ENCODE data around the gene CNTN3.
A peak's percentile ranks its signal among the peaks of the same experiment; 100 is the strongest.

Gene CNTN3

DNA sequence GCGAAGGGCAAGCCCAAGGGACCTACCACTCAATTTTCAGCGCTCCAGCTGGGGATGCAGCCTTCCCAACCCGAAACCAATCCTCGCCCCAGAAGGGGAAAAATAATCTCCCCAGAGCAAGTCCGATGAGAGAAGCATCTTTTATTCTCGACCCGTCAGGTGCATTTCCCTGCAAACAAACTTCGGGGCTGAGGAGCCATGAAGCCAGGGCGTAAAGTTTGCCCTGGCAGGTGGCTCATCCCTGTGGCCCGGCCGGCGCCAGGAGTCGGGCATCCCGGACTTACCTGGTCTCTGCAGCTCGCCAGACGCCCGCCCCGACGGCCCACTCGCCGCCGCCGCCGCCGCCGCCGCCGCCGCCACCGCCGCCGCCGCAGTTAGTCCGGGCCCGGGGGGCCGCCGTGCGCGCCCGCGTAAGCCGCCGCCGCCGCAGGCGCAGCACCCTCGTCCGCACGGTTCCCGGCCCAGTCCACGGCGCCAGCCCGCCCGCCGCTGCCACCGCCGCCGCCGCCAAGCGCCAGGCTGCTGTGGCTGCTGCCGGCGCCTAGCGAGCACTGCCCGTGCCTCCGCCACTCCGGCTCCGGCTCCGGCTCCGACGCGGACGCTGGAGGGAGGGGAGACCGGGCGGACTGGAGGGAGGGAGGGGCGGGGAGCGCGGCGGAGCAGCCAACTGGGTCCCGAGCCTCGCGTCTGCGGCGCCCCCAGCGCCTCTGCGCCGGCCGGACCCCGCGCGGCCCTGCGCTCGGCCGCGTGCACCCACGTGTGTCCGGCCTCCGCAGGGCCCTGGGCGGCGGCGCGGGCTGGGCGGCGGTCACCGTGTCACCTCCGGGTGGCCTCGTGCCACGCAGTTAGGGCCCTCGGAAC, at the start of gene CNTN3:
TSS of gene CNTN3 (minus strand) at position 553 of the 861 bp plus-strand sequence. CDS start 93,547 bp downstream, outside the sequence.
- no peak for DNase-seq (ENCODE audit: low read depth)

DNA sequence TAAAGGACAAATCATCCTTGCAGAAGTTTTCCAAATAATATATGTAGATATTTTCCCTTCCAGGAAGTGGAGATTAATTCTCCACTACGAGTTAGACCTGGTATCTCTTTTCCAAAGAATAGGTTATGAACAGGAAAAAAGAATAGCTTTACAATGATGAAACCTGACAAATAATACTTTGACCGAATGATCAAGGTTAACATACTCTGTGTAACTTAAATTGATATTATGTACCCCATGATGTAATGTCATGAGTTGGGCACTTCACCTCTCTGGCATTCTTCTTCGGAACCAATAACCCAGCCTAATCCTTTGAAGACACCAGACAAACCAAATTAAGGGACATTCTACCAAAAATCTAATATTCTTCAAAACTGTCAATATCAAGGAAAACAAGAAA, 48.7 kb upstream of the CNTN3 start:
- no peak for DNase-seq (ENCODE audit: low read depth)

DNA sequence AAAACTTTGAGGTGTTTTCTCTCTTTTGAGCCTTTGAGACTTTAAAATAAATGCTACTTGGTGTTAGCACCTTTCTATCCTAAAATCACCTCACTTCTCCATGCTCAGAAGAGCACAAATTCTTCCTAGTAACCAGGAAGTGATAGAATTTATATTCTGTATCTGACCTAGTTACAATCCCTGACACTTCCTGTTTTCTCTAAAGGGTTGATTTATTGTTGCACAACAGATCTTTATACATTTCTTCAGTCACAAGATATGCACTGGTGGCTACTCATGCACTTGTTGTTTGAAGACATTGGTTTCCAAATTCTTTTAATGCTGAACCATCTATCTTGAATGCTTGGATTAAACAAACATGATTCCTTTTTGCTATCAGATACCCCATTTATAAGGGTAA, 47.2 kb upstream of the CNTN3 start:
- DNase-seq (ENCODE audit: low read depth), result no peak

DNA sequence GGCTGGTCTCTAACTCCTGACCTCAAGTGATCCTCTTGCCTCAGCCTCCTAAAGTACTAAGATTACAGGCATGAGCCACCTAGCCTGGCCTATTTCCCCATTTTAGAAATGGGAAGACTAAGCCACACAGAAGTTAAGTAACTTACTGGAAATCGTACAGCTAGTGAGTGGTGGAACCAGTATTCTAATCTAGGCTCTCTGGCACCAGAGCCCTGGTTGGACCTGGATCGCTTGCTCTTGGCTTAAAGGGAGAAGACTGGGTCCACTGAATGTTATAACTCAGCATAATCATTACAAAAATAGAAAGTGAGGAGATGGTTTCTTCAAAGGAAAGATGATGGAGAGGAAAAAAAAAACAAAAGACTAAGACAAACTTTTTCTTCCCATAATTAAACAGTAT, 37.4 kb upstream of the CNTN3 start:
- DNase-seq (ENCODE audit: low read depth), result no peak

DNA sequence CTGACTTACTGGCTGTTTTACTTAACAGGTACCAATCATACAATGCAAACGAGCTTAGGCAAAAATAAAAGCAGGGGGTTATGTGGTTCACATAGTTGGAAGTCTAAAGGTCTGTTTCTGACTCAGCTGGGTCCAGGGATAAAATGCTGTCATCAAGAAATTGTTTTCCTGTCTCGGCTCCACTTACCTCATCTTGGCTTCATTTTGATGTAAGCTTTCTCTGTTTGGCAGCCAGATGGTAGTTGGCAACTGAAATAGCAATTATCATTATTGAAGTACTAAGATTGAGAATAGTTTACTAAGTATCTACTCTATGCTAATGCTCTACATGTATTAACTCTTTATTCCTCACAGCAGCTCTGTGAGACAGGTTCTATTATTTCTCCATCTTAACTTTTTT, 36.8 kb upstream of the CNTN3 start:
- no peak for DNase-seq (ENCODE audit: low read depth)

DNA sequence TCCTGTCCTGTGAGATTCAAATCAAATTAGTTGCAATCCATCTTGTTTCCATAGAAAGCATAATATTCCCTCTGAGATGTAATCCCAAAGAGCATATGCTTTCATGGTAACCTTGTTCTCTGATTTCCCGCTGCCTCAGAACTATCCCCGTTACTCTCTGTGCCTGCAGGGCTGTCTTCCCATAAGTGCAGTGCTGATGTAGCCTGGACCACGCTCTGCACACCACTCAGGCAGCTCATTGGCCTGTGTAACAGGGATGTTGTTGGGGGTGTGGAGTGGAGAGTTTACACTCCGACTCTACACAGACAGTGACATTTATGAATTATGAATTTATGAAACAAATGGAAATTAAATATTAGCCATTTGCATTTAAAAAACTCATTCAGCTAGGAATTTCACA, 33.6 kb upstream of the CNTN3 start:
- no peak for DNase-seq (ENCODE audit: low read depth)

DNA sequence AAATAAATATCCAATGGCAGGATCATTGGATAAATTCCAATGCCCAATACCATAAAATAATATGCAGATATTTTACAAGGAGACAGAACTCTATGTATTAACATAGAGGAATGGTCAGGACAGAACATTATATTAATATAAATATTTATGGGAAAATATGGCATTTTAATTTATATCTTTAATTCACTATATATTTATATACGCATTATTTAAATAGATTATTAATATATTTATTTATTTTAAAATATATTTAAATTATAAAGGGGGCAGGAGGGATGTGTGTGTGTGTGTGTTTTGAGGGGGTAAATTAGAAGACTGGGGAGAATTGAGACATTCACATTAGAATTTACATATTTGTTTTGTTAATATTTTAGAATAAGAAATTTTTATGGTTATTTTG, 31.6 kb upstream of the CNTN3 start:
- DNase-seq (ENCODE audit: low read depth), result no peak

DNA sequence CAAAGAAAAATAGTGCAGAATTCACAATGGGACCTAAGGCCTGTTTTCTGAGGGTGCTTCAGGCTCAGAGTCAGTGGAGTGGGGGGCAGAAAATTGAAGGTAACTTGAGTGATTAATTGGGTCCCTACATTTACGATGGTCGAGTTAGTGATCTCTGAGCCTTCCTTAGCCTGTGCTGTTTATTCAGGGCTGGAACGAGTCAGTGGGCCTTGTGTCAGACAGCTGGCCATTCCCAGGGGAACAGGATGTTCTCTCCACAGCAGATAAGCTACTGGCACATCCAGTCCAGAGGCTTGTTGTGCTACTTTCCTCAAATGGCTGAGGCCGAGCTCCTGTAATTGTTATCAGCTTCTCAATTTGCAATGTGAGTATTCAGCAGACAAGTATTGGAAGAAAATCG, 29.2 kb upstream of the CNTN3 start:
- DNase-seq (ENCODE audit: low read depth), result no peak

DNA sequence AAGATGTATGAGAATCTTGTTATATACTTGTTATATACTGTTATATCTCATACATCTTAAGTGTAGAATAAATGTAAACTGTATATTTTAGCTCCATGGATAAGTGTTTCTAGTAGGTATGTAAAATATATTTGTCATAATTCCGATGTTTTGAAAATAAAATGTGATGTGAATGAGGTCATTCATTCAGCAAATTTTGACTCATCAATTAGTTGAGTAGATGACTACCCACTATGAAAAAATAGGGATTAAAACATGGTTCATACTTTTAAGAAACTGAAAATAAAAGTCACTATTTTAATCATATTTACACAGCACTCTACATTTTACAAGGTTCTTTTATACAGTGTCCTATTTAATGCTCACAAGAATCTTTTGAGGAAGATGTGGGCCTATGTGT, 28.4 kb upstream of the CNTN3 start:
- no peak for DNase-seq (ENCODE audit: low read depth)

DNA sequence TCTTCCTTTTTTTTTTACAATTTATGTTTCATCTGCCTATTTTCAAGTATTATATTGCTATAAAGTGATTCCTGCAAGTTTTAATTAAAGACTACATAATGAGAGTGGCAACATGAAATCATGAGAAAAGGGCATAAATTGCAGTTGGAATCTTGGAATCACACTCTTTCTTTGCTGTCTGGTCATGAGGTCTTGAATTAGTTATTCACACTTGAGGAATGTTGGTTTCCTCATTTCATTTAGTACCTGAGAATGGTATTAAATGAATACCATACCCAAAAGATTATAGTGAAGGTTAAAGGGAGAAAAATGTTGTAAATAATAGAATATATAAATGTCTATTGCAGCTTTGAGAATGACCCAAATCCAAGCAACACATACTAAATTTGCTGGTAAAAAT, 25.8 kb upstream of the CNTN3 start:
- DNase-seq (ENCODE audit: low read depth), result no peak

DNA sequence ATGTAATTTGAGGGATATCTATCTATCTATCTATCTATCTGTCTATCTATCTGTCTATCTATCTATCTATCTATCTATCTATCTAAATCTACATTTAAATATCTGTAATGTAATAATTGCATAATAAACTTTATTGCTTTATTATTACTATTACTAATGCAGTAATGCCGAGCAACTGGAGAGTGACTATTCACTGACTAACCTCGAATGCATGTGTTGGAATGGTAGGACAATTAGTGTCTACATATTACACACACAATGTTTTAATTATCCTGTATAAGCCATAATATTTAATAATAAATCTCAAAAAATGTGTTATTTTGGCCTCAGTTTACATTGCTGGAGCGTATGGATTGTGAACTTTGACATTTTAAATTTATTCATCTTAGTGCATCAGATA, 25.2 kb upstream of the CNTN3 start:
- no peak for DNase-seq (ENCODE audit: low read depth)

DNA sequence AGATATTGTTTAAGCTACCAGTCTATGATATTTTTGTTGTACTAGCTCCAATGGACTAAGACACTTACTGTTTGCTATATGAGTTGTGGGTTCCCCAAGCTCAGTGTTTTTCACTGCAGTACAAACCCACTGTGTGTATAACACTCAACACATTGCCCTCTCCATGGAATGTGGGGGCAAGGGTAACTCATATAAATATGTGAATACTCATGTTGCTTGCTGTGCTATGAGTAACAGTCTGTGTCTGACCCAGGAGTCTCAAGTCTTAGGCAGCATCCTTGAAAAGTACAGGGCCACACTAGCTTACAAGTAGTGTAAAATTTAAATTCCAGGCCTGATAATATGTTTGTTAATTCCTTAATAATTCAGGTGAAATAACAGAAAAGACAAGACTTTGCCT, 22.5 kb upstream of the CNTN3 start:
- no peak for DNase-seq (ENCODE audit: low read depth)

DNA sequence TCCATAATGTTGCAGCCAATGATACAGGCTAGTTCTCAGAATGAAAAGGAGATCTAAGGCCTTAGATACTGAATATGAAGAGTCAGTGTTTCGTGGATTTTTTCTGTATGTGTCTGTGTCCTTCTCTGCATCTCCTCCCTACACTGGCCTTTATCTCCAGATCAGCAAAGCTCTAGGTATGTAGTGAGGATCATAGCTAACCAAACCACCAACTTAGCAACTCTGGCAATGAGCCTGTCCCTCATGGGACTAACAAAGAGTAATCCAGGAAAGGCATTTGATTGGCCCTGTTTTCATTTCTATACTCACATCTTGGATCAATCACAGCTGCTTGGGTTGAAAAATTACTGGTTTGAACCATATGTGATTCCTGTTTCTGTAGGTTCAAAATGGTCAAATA, 18.6 kb upstream of the CNTN3 start:
- no peak for DNase-seq (ENCODE audit: low read depth)

DNA sequence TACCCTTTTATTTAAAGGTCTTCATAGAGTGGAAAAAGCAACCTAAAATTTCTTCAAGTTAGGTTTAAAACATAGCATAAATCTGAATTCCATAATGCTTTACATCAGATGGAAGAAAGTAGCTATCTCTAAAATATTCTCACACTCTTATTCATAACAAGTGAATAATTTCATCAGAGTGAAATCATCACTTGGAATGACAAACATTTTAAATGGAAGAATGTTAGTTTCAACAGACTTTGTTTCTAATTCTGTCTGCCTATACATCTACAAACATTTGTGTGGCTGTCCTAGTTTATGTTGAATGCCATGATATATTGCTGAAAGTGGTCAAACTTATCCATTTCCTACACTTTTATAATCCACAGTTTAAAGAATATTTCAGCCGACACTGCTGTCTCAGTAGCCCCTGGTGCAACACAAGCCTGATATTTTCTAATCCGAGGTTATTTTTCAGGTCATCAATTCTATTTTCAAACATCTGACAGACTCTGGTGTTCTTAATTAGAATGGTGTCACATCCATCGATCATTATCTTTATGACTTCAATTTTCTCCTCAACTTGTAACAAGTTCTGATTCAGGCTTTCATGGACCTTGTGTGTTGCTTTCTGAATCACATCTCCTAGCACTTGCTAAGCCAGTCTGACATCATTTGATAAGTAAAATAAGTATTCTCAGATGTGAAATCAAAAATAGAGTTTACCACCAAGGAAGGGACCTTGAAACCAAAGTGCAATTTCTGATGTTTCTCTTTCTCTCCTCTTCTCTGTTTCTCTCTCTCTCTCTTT, 17.1 kb upstream of the CNTN3 start:
- DNase-seq (ENCODE audit: low read depth), result no peak

DNA sequence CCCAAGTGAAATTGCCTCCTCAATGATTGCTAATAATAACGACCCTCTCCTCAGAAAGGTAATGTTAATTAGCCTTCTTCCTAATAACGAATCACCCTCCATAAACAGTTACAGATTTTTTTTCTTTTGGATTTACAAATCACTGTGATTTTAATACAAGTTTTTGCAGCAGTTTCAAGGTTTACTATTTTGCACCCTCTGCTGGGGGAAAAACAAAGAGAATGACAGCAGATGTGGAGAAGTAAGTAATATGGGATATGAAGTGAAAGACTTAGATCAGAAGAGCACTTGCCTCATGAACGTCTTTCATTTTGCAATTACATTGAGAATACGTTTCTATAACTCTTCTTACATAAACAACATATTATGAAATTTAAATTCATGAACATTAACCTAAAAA, 16.1 kb upstream of the CNTN3 start:
- no peak for DNase-seq (ENCODE audit: low read depth)

DNA sequence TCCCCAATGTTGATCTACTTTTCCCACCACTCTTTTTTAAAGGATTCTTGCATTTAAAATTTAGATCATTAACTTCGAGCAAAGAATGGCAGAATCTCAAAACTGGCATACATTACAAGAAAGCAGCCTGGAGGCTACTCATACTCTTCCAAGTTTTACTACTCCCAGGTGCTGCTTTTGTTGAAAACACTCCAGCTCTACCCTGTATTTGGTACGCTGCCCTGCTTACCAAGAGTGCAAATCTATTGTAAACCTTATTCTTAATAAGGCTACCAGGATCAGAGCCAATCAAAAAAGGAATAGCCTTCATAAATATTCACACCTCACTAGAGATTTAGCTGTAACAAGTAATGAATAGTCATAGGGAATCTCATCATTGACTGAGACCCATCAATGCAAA, 11.6 kb upstream of the CNTN3 start:
- DNase-seq (ENCODE audit: low read depth), result no peak

DNA sequence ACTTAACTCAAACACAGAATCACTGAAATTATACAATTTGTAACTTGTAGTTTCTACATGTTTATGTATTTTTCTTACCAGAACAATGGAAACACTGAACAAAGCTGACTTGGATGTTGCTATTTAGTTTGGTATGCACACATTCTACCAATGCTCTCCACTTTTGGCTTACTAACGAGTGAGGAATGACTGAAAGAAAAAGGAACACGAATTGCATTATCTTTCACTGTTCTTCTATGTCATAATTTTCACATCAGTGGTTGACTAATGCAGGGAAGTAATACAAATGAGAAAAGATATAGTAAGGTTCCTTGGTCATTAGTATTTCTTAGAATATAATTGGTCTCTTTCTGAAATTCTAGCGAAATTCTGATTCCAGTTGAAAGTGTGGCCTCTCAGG, 9.8 kb upstream of the CNTN3 start:
- peak; percentile 5 for DNase-seq (ENCODE audit: low read depth)

DNA sequence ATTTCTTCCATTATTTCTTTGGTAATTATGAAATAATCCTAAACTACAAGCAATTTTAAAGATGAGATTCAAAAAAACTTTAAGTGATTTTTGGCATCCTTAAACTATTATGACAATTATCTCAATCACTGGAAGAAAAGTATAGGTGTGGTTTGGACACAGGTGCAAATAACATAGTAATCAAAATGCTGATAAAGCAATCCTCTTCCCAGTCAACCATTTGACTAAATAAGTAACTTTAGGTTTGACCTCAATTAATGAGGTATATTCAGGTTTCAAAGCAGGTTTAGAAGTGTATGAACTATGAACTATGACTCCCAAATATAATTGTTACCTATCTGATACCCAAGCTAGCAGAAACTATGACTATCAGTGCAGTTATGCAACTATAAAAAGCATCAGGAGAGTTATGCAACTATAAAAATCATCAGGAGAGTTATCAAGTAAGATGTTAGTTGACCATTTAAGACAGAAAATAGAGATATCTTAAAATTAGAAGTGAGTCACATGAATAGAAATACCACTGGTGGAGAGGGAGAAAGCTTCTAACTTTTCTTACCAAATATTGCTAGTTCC, 8.9 kb upstream of the CNTN3 start:
- DNase-seq (ENCODE audit: low read depth), result no peak

DNA sequence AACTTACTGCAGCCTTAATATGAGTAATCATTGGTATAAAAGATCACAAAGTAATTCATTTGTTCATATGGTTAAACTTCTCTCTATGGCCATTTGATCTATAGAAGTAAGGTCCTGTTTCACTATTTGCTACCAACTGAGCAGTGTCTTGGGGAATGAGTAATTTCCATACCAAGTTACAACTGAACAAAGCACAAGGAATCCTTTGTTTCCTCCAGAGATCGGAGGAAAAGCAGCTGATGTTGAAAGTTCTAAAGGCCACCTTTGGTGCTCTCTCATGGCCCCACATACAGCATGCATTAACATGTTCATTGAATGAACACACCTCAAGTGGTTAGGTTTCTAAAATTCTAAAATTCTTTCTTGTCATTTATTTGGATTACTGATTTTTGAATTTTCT, 7.1 kb upstream of the CNTN3 start:
- no peak for DNase-seq (ENCODE audit: low read depth)

DNA sequence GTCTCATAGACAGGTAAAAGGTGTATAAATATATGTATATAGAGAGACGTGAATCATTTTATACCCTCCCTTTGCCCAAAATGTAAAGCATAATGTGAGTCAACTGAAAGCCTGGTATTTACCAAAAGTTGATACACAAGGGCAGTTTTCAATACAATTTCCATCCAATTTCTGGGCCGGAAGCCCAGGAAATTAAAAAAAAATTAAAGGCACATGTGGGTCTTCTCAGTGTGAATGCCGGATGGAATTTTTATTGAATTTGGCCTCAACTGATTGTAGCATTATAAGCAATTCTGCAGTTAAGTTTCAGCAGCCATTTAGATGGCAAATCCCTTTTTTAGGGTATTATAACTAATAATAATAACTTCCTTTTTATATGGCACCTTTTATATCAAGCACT, 3.3 kb upstream of the CNTN3 start:
- no peak for DNase-seq (ENCODE audit: low read depth)

DNA sequence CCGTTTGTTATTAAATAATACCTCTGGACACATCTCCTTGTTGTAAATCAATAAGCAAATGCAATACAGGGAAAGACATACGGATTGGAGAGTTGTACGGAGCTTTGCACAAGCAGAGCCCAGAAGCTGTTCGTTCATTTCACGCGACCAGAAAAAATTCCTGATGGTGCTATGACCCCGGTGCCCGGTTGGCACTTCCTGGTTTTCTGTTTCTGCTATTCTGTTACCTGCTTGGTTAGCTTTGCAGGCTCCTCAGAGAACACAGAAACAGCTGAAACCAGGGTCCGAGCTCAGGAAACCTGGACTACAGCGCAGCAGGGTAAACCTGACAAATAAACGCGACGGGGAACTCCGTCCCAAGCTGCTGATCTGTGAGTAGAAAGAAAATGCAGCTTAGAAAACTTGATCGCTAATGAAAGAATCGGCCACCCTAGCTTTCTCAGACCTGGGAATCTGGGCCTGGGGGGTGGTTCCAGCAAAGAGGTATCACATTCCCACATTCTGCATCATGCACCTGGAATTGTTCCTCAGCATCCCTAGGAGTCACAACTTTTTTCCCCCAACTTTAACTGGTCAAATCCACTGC, 845 bp downstream of the CNTN3 start:
- DNase-seq (ENCODE audit: low read depth), result no peak

DNA sequence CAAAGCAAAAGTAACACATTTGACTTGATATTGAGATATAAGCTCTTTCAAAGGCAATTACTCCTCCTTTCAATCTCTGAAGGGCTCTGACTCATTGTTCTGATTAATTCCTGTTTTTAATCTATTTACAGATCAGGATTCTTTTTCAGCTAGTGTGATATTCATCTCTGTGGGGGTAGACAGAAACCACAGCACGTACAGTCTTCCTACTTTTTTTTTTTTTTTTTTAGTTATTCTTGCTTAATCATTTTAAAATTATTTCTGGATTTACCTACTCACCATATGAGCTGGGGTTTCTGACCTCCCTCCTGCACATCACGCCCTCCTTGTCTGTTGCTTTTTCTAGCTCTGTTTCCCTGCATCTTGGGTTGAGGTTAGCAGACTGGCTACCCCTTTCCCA, 1.4 kb downstream of the CNTN3 start:
- peak; percentile 13 for DNase-seq (ENCODE audit: low read depth)

DNA sequence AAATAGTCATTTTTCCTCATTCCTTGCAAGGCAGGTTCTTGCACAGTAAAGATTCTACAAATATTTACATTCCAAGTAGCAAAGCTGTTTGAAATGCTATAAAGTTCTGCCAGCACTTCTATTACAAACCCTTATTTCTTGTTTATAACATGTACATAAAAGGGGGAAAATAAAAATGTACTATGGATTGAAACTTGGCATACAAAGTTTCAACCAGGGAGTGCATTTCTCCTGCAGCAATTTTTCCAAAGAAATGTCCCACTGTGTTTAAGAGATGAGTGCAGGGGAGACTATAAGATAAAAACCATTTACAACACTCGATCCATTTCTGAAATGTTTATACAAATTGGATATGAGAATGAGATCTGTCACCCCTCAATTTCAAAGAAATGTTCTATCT, 3.3 kb downstream of the CNTN3 start:
- no peak for DNase-seq (ENCODE audit: low read depth)
